Hematopoietic multipotent progenitor cell treated with erythropoietin and hydrocortisone succinate and interleukin-3 and kit ligand, for 15 days (in vitro differentiated cells): ENCODE data around the gene AGFG1.
A peak's percentile ranks its signal among the peaks of the same experiment; 100 is the strongest.
"Not testable (repeated sequence)": the region's sequence is repeated elsewhere in the genome, so short reads cannot be mapped to it uniquely, and the experiment has no call there.

ENCODE experiments used
- DNase-seq: peaks from one replicate; pipeline ENCODE4 v3.0.0-alpha.2; 2015; ENCODE audit warnings: low spot score

AGFG1 gene

GRCh38 chr2:227499627-227500300 is 27.8 kb downstream of the AGFG1 start:
- DNase-seq = no peak

- no peak for DNase-seq
These were observed 28.3 kb downstream of the AGFG1 start for GRCh38 chr2:227500301-227500630.

- DNase-seq = no peak
These were observed 31.8 kb downstream of the AGFG1 start for GRCh38 chr2:227503433-227504406.

- no peak for DNase-seq
These were observed 32.7 kb downstream of the AGFG1 start for GRCh38 chr2:227504700-227505099.

- no peak for DNase-seq
These were observed 34.5 kb downstream of the AGFG1 start for GRCh38 chr2:227506456-227506855.

- no peak for DNase-seq
These were observed 36.0 kb downstream of the AGFG1 start for GRCh38 chr2:227507963-227508362.

- no peak for DNase-seq
These were observed 37.1 kb downstream of the AGFG1 start for GRCh38 chr2:227509076-227509475.

GRCh38 chr2:227509824-227510619 is 38.1 kb downstream of the AGFG1 start:
- DNase-seq = peak; percentile 12

- no peak for DNase-seq
These were observed 38.6 kb downstream of the AGFG1 start for GRCh38 chr2:227510620-227510958.

- peak; percentile 51 for DNase-seq
These were observed 39.4 kb downstream of the AGFG1 start for GRCh38 chr2:227511239-227511930.

- no peak for DNase-seq
These were observed 40.0 kb downstream of the AGFG1 start for GRCh38 chr2:227511955-227512354.

- DNase-seq = no peak
These were observed 41.2 kb downstream of the AGFG1 start for GRCh38 chr2:227513113-227513512.

- DNase-seq = no peak
These were observed 43.8 kb downstream of the AGFG1 start for GRCh38 chr2:227515742-227516141.

GRCh38 chr2:227517724-227518123 is 45.8 kb downstream of the AGFG1 start:
- no peak for DNase-seq

GRCh38 chr2:227518278-227518865 is 46.4 kb downstream of the AGFG1 start:
- DNase-seq = not testable (repeated sequence)

GRCh38 chr2:227521178-227521577 is 49.2 kb downstream of the AGFG1 start:
- DNase-seq = not testable (repeated sequence)

- DNase-seq = no peak
These were observed 52.7 kb downstream of the AGFG1 start for GRCh38 chr2:227524665-227525064.

GRCh38 chr2:227527351-227527750 is 55.4 kb downstream of the AGFG1 start:
- DNase-seq = no peak

GRCh38 chr2:227528803-227529202 is 56.8 kb downstream of the AGFG1 start:
- DNase-seq = no peak

- DNase-seq = no peak
These were observed 57.9 kb downstream of the AGFG1 start for GRCh38 chr2:227529871-227530270.

GRCh38 chr2:227534714-227535113 is 62.8 kb downstream of the AGFG1 start:
- DNase-seq = no peak

GRCh38 chr2:227536445-227536844 is 64.5 kb downstream of the AGFG1 start:
- DNase-seq = no peak
